IMR-90 (cell line): ENCODE measurements around the gene CXCR2. TPM values are rescaled to one million over a fixed set of nuclear protein-coding genes. Genes with fewer than 3 reads are reported as not detected.

Source experiments
- ATAC-seq: fragments of 200-7000 bp; cut with Tn5 transposase; 2 replicates; pipeline ENCODE4 v1.9.1; 2020; ENCODE audit warnings: low read depth, mild to moderate bottlenecking, moderate library complexity
- BruUV-seq: library from RNA; stranded (reverse); fragments of 400-500 nt; replicated peaks from 2 replicates; lab custom pipeline; 2021; lab: Mats Ljungman, UMichigan
- CTCF ChIA-PET: fragments of 300-600 bp; formaldehyde crosslinking; extraction: SDS; loops from one replicate; lab custom pipeline; 2021; ENCODE audit warnings: antibody characterized with exemption; lab: Yijun Ruan, JAX
- POLR2A ChIA-PET: fragments of 300-600 bp; sonication (Branson Sonifier 250); formaldehyde crosslinking; loops from one replicate; lab custom pipeline; 2022; ENCODE audit warnings: antibody characterized with exemption; ENCODE audit not compliant: unreplicated experiment; lab: Charles Lee
- DNase-seq: peaks from one replicate; pipeline ENCODE4 v3.0.0; 2013
- H2AFZ ChIP-seq: replicated peaks from 2 replicates; pipeline ENCODE3; 2013; ENCODE audit warnings: low read length, mild to moderate bottlenecking; ENCODE audit not compliant: poor library complexity
- H2AK5ac ChIP-seq: 2 replicates; pipeline ENCODE4 v1.6.1; 2013; ENCODE audit warnings: low read depth, low read length, inconsistent platforms
- H2AK9ac ChIP-seq: replicated peaks from 2 replicates; pipeline ENCODE3; 2013; ENCODE audit warnings: mild to moderate bottlenecking, low read depth, low read length, moderate library complexity; ENCODE audit not compliant: poor library complexity
- H2BK120ac ChIP-seq: 2 replicates; pipeline ENCODE4 v1.6.1; 2013; ENCODE audit warnings: low read depth, low read length, inconsistent platforms
- H2BK15ac ChIP-seq: 3 replicates; pipeline ENCODE4 v1.6.1; 2013; ENCODE audit warnings: low read depth, low read length, inconsistent platforms
- H2BK20ac ChIP-seq: 2 replicates; pipeline ENCODE4 v1.6.1; 2013; ENCODE audit warnings: low read depth, mild to moderate bottlenecking, inconsistent platforms, low read length, moderate library complexity
- H2BK5ac ChIP-seq: 2 replicates; pipeline ENCODE4 v1.6.1; 2013; ENCODE audit warnings: mild to moderate bottlenecking, low read depth, low read length, inconsistent platforms; ENCODE audit not compliant: poor library complexity, severe bottlenecking
- H3K14ac ChIP-seq: replicated peaks from 2 replicates; pipeline ENCODE4 v1.6.1; 2013; ENCODE audit warnings: low read depth, low read length, inconsistent platforms
- H3K18ac ChIP-seq: 2 replicates; pipeline ENCODE4 v1.6.1; 2013; ENCODE audit warnings: low read depth, low read length, control low read depth
- H3K23ac ChIP-seq: 2 replicates; pipeline ENCODE4 v1.6.1; 2013; ENCODE audit warnings: low read depth, low read length, inconsistent platforms
- H3K27ac ChIP-seq: 2 replicates; pipeline ENCODE4 v1.5.1; 2013; ENCODE audit warnings: mild to moderate bottlenecking, control low read depth, low read length; ENCODE audit not compliant: insufficient read depth
- H3K27me3 ChIP-seq: 2 replicates; pipeline ENCODE4 v1.6.1; 2013; ENCODE audit warnings: low read length; ENCODE audit not compliant: control insufficient read depth, insufficient read depth
- H3K36me3 ChIP-seq: 2 replicates; pipeline ENCODE4 v1.6.1; 2013; ENCODE audit warnings: low read length, mixed read lengths; ENCODE audit not compliant: control insufficient read depth, insufficient read depth
- H3K4ac ChIP-seq: 2 replicates; pipeline ENCODE4 v1.6.1; 2013; ENCODE audit warnings: low read depth, low read length, inconsistent platforms
- H3K4me1 ChIP-seq: 2 replicates; pipeline ENCODE4 v1.6.1; 2013; ENCODE audit warnings: low read length, mixed read lengths; ENCODE audit not compliant: control insufficient read depth, insufficient read depth
- H3K4me2 ChIP-seq: 2 replicates; pipeline ENCODE4 v1.6.1; 2013; ENCODE audit warnings: low read depth, mild to moderate bottlenecking, control low read depth, low read length, moderate library complexity
- H3K4me3 ChIP-seq: 2 replicates; pipeline ENCODE4 v1.5.1; 2013; ENCODE audit warnings: low read depth, mild to moderate bottlenecking, control low read depth, low read length, moderate library complexity; ENCODE audit not compliant: insufficient read depth
- H3K56ac ChIP-seq: 2 replicates; pipeline ENCODE4 v1.6.1; 2013; ENCODE audit warnings: low read length, inconsistent platforms; ENCODE audit not compliant: insufficient read depth; ENCODE audit errors: extremely low read depth
- H3K79me1 ChIP-seq, 2 experiments: 2 replicates each; pipeline ENCODE4 v1.6.1; 2013; ENCODE audit warnings: low read length in 2 of 2, inconsistent platforms in 1 of 2, low read depth in 1 of 2
- H3K9ac ChIP-seq: 2 replicates; pipeline ENCODE4 v1.6.1; 2013; ENCODE audit warnings: low read depth, low read length, control low read depth
- H3K9me1 ChIP-seq: 2 replicates; pipeline ENCODE4 v1.6.1; 2013; ENCODE audit warnings: low read length, inconsistent platforms; ENCODE audit not compliant: insufficient read depth
- H3K9me3 ChIP-seq: 2 replicates; pipeline ENCODE4 v1.6.1; 2013; ENCODE audit warnings: low read length; ENCODE audit not compliant: control insufficient read depth, insufficient read depth
- H4K20me1 ChIP-seq: 2 replicates; pipeline ENCODE4 v1.6.1; 2013; ENCODE audit warnings: low read length, inconsistent platforms; ENCODE audit not compliant: insufficient read depth
- H4K5ac ChIP-seq: 2 replicates; pipeline ENCODE4 v1.6.1; 2013; ENCODE audit warnings: mild to moderate bottlenecking, low read depth, low read length, control low read depth
- H4K8ac ChIP-seq, 2 experiments: 2 replicates each; pipeline ENCODE4 v1.6.1; 2013; ENCODE audit warnings: low read depth in 2 of 2, low read length in 2 of 2, control low read depth in 1 of 2, inconsistent platforms in 1 of 2
- H4K91ac ChIP-seq: 2 replicates; pipeline ENCODE4 v1.6.1; 2013; ENCODE audit warnings: low read depth, low read length, inconsistent platforms; ENCODE audit not compliant: insufficient read depth
- CEBPB ChIP-seq: IDR thresholded peaks from 2 replicates; pipeline ENCODE4 v1.6.1; 2012; ENCODE audit warnings: low read depth, low read length, improper control_type of control experiment
- FOS ChIP-seq: fragments of 150-350 bp; IDR thresholded peaks from 2 replicates; pipeline ENCODE4 v1.6.1; 2016; ENCODE audit warnings: low read depth, low read length
- MAZ ChIP-seq: IDR thresholded peaks from 2 replicates; pipeline ENCODE4 v1.6.1; 2012; ENCODE audit warnings: low read depth, mild to moderate bottlenecking, low read length, improper control_type of control experiment, moderate library complexity, borderline replicate concordance
- WGBS, 2 experiments: methylation state at CpG; one replicate each; pipeline versions ENCODE4 v1.1.5 to v1.1.7; 2013; ENCODE audit warnings: missing lambda C conversion rate in 2 of 2; ENCODE audit not compliant: insufficient read length in 1 of 2; ENCODE audit errors: extremely low coverage in 2 of 2; 5-methylcytosine and 5-hydroxymethylcytosine counted together
- dilution Hi-C: fragments of 300-500 bp; cut with HindIII; formaldehyde crosslinking; loops from one replicate; pipeline ENCODE4 v1.14.3; 2018; ENCODE audit warnings: low sequenced_read_pairs; ENCODE audit not compliant: unreplicated experiment
- in situ Hi-C: fragments of 300-500 bp; cut with MboI; formaldehyde crosslinking; loops from 3 replicates; pipeline ENCODE4 v1.14.3; 2019; ENCODE audit warnings: low sequenced_read_pairs, inconsistent platforms, mixed read lengths
- intact Hi-C: fragments of 100-400 bp; cut with micrococcal nuclease; formaldehyde crosslinking; loops from 2 replicates; pipeline ENCODE4 v1.10.0; 2022
- polyA plus RNA-seq, 3 experiments: library from polyadenylated mRNA; depleted of rRNA; stranded (reverse); fragments of >200 nt; gene quantifications; 2 replicates each; pipeline ENCODE4 v1.2.3, GENCODE V29; 2012; ENCODE audit warnings: low replicate concordance in 1 of 3
- total RNA-seq: library from RNA; depleted of rRNA; stranded (reverse); fragments of >200 nt; gene quantifications from 2 replicates; pipeline ENCODE4 v1.2.3, GENCODE V29; 2012

CXCR2 gene
- total and polyA plus RNA-seq, 2 of the 4 experiments (the other 2 are of a cell fraction), result not detected

GRCh38 chr2:218161644-218162043, 35.8 kb downstream of the CXCR2 start:
- no peak for DNase-seq
- no peak overlapping the region for H3K14ac ChIP-seq
- no peak overlapping the region for H3K9ac ChIP-seq
- ChIA-PET POLR2A (no interaction called here), CTCF (no interaction called here)
- in situ Hi-C loops (no loop called here), intact Hi-C loops (no loop called here), dilution Hi-C loops (no loop called here)
- no TSS peak for BruUV-seq
- no peaks in the 10 kb centered on the region for H3K9me1 ChIP-seq
- H3K27ac ChIP-seq, result no peak overlapping the region
- H4K8ac ChIP-seq, result no peak overlapping the region
- no peaks in the 10 kb centered on the region for H3K36me3 ChIP-seq
- H3K4me2 ChIP-seq, result no peak overlapping the region
- no peak overlapping the region for H4K5ac ChIP-seq
- WGBS, 2 experiments, result no CpG with 5 or more reads among the region's 2 CpGs
- H3K4me3 ChIP-seq, result no peak overlapping the region
- H2BK5ac ChIP-seq, result no peak overlapping the region
- ATAC-seq, result no peak
- H3K9me3 ChIP-seq, result no peaks in the 10 kb centered on the region
- H4K20me1 ChIP-seq, result no peaks in the 10 kb centered on the region
- H2BK120ac ChIP-seq, result no peak overlapping the region
- H3K23ac ChIP-seq, result no peak overlapping the region
- no peak overlapping the region for H4K91ac ChIP-seq
- H2AK5ac ChIP-seq, result no peak overlapping the region
- no peaks in the 10 kb centered on the region for H3K4me1 ChIP-seq
- H2BK15ac ChIP-seq, result no peak overlapping the region
- no peak overlapping the region for H3K56ac ChIP-seq
- no peak overlapping the region for H2BK20ac ChIP-seq
- no peak for TF ChIP-seq CEBPB
- no peak for TF ChIP-seq FOS
- TF ChIP-seq MAZ, result no peak
- no peak overlapping the region for H3K4ac ChIP-seq
- H2AK9ac ChIP-seq, result no peak overlapping the region
- peaks cover 59% of the 10 kb centered on the region for H3K27me3 ChIP-seq
- H3K18ac ChIP-seq, result no peak overlapping the region
- H3K79me1 ChIP-seq, result no peaks in the 10 kb centered on the region
- H2AFZ ChIP-seq, result no peak overlapping the region
